WTC11 (cell line): ENCODE measurements around the gene HMCN1.

Experiments
- ATF3 ChIP-seq: sonication (generic); formaldehyde crosslinking; conservative IDR thresholded peaks from 2 replicates; pipeline ENCODE4 v1.8.1; 2022; ENCODE audit warnings: mild to moderate bottlenecking, missing genetic modification reagents
- CTCF ChIP-seq: fragments of 200-600 bp; IDR thresholded peaks from 2 replicates; pipeline ENCODE4 v1.8.0; 2022; ENCODE audit warnings: antibody characterized with exemption
- E2F4 ChIP-seq: sonication (generic); formaldehyde crosslinking; IDR thresholded peaks from 2 replicates; pipeline ENCODE4 v1.8.1; 2022; ENCODE audit warnings: low read depth, mild to moderate bottlenecking, moderate library complexity, missing genetic modification reagents, borderline replicate concordance
- FOXP4 ChIP-seq: sonication (generic); formaldehyde crosslinking; IDR thresholded peaks from 2 replicates; pipeline ENCODE4 v1.8.0; 2022; ENCODE audit warnings: mild to moderate bottlenecking, missing genetic modification reagents
- IRF1 ChIP-seq: sonication (generic); formaldehyde crosslinking; IDR thresholded peaks from 2 replicates; pipeline ENCODE4 v1.8.0; 2023; ENCODE audit warnings: missing genetic modification reagents
- MAX ChIP-seq: sonication (generic); formaldehyde crosslinking; IDR thresholded peaks from 2 replicates; pipeline ENCODE4 v1.8.0; 2022; ENCODE audit warnings: mild to moderate bottlenecking, missing genetic modification reagents
- MYBL2 ChIP-seq: sonication (generic); formaldehyde crosslinking; IDR thresholded peaks from 2 replicates; pipeline ENCODE4 v1.8.1; 2023; ENCODE audit warnings: mild to moderate bottlenecking, moderate library complexity, missing genetic modification reagents
- NR2C2 ChIP-seq: sonication (generic); formaldehyde crosslinking; IDR thresholded peaks from 2 replicates; pipeline ENCODE4 v1.8.0; 2022; ENCODE audit warnings: mild to moderate bottlenecking, missing genetic modification reagents
- RORB ChIP-seq: fragments of 250-450 bp; sonication (Bioruptor Pico); IDR thresholded peaks from 2 replicates; pipeline ENCODE4 v1.9.0; 2021; ENCODE audit warnings: mild to moderate bottlenecking
- SOX15 ChIP-seq: fragments of 250-450 bp; sonication (Bioruptor Pico); IDR thresholded peaks from 2 replicates; pipeline ENCODE4 v1.9.0; 2021; ENCODE audit warnings: mild to moderate bottlenecking
- TCF7 ChIP-seq: sonication (generic); formaldehyde crosslinking; IDR thresholded peaks from 2 replicates; pipeline ENCODE4 v1.8.0; 2022; ENCODE audit warnings: mild to moderate bottlenecking, low read depth, missing genetic modification reagents, moderate library complexity
- ZBTB43 ChIP-seq: sonication (generic); formaldehyde crosslinking; IDR thresholded peaks from 2 replicates; pipeline ENCODE4 v1.8.1; 2023; ENCODE audit warnings: mild to moderate bottlenecking, missing genetic modification reagents
- ZSCAN18 ChIP-seq: fragments of 250-450 bp; sonication (Bioruptor Pico); IDR thresholded peaks from 2 replicates; pipeline ENCODE4 v2.1.2; 2022; ENCODE audit warnings: mild to moderate bottlenecking, moderate library complexity

GRCh38 chr1:186043296-186043695, 309.1 kb downstream of the HMCN1 start:
- TF ChIP-seq CTCF, result no peak
- no peak for TF ChIP-seq IRF1 (CRISPR knock-in tag)
- no peak for TF ChIP-seq FOXP4 (CRISPR knock-in tag)
- TF ChIP-seq ATF3 (CRISPR knock-in tag), result no peak
- TF ChIP-seq SOX15 (CRISPR knock-in tag), result no peak
- no peak for TF ChIP-seq MAX (CRISPR knock-in tag)
- TF ChIP-seq E2F4 (CRISPR knock-in tag), result no peak
- no peak for TF ChIP-seq RORB (CRISPR knock-in tag)
- no peak for TF ChIP-seq TCF7 (CRISPR knock-in tag)
- TF ChIP-seq ZSCAN18 (CRISPR knock-in tag), result no peak
- TF ChIP-seq NR2C2 (CRISPR knock-in tag), result no peak
- no peak for TF ChIP-seq ZBTB43 (CRISPR knock-in tag)
- no peak for TF ChIP-seq MYBL2 (CRISPR knock-in tag)
